Glutamatergic neuron (in vitro differentiated cells): Measurements from ENCODE around the gene PCDHGA6. TPM values are rescaled to one million over a fixed set of nuclear protein-coding genes. Genes with fewer than 3 reads are reported as not detected.
A peak's percentile ranks its signal among the peaks of the same experiment; 100 is the strongest.
"Not testable (repeated sequence)": the region's sequence is repeated elsewhere in the genome, so short reads cannot be mapped to it uniquely, and the experiment has no call there.

Source experiments
- DNase-seq: peaks from one replicate; pipeline ENCODE4 v3.0.0; 2022
- H3K27ac Mint-ChIP-seq: one replicate; pipeline ENCODE4 v1.8.0; 2020; ENCODE audit warnings: mild to moderate bottlenecking, mixed read lengths, inconsistent platforms; ENCODE audit not compliant: unreplicated experiment
- H3K27me3 Mint-ChIP-seq: one replicate; pipeline ENCODE4 v1.8.0; 2020; ENCODE audit warnings: mild to moderate bottlenecking, moderate library complexity, mixed read lengths, inconsistent platforms; ENCODE audit not compliant: unreplicated experiment
- H3K36me3 Mint-ChIP-seq: one replicate; pipeline ENCODE4 v1.8.0; 2020; ENCODE audit warnings: mild to moderate bottlenecking, mixed read lengths, inconsistent platforms; ENCODE audit not compliant: unreplicated experiment
- H3K4me1 Mint-ChIP-seq: one replicate; pipeline ENCODE4 v1.8.0; 2020; ENCODE audit warnings: mild to moderate bottlenecking, low read depth, mixed read lengths, inconsistent platforms; ENCODE audit not compliant: unreplicated experiment
- H3K4me3 Mint-ChIP-seq: one replicate; pipeline ENCODE4 v1.8.0; 2020; ENCODE audit warnings: mild to moderate bottlenecking, mixed read lengths, inconsistent platforms; ENCODE audit not compliant: unreplicated experiment
- H3K9me3 Mint-ChIP-seq: one replicate; pipeline ENCODE4 v1.8.0; 2020; ENCODE audit warnings: mild to moderate bottlenecking, moderate library complexity, mixed read lengths, inconsistent platforms; ENCODE audit not compliant: unreplicated experiment
- total RNA-seq: library from RNA; stranded (reverse); fragmentation: NEBNext Ultra II Directional; extraction: Animal tissue kit (Norgen Biotek cat#: 25700); gene quantifications from one replicate; pipeline ENCODE4 v1.2.1, GENCODE V29; 2021; ENCODE audit not compliant: unreplicated experiment
- TF ChIP-seq, protein P1 (sequence below): fragments of 200-600 bp; sonication (generic); IDR thresholded peaks from one replicate; pipeline ENCODE4 v1.5.0; 2021; ENCODE audit not compliant: partially characterized antibody, unreplicated experiment

The PCDHGA6 gene
- total RNA-seq, 1 donor from 2014 or later, result 6.3 TPM

DNA sequence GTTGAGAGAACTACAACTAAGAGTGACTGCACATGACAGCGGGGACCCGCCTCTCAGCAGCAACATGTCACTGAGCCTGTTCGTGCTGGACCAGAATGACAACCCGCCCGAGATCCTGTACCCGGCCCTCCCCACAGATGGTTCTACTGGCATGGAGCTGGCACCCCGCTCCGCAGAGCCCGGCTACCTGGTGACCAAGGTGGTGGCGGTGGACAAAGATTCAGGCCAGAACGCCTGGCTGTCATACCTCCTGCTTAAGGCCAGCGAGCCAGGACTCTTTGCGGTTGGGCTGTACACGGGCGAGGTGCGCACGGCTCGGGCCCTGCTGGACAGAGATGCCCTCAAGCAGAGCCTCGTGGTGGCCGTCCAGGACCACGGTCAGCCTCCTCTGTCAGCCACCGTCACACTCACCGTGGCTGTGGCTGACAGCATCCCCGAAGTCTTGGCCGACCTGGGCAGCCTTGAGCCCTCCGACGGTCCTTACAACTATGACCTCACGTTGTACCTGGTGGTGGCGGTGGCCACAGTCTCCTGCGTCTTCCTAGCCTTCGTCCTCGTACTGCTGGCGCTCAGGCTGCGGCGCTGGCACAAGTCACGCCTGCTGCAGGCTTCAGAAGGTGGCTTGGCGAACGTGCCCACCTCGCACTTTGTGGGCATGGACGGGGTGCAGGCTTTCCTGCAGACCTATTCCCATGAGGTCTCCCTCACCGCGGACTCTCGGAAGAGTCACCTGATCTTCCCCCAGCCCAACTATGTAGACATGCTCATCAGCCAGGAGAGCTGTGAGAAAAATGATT, 11.0 kb downstream of the PCDHGA6 start:
- H3K4me1 Mint-ChIP-seq, result peaks cover 1% of the 10 kb centered on the region
- peaks cover 2% of the 10 kb centered on the region for H3K27me3 Mint-ChIP-seq
- DNase-seq, result no peak
- peaks cover 65% of the 10 kb centered on the region for H3K36me3 Mint-ChIP-seq
- no peak overlapping the region for H3K4me3 Mint-ChIP-seq
- H3K9me3 Mint-ChIP-seq, result peaks cover 31% of the 10 kb centered on the region
- TF ChIP-seq, protein P1, sequence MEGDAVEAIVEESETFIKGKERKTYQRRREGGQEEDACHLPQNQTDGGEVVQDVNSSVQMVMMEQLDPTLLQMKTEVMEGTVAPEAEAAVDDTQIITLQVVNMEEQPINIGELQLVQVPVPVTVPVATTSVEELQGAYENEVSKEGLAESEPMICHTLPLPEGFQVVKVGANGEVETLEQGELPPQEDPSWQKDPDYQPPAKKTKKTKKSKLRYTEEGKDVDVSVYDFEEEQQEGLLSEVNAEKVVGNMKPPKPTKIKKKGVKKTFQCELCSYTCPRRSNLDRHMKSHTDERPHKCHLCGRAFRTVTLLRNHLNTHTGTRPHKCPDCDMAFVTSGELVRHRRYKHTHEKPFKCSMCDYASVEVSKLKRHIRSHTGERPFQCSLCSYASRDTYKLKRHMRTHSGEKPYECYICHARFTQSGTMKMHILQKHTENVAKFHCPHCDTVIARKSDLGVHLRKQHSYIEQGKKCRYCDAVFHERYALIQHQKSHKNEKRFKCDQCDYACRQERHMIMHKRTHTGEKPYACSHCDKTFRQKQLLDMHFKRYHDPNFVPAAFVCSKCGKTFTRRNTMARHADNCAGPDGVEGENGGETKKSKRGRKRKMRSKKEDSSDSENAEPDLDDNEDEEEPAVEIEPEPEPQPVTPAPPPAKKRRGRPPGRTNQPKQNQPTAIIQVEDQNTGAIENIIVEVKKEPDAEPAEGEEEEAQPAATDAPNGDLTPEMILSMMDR, result no peak
- no peak overlapping the region for H3K27ac Mint-ChIP-seq

DNA sequence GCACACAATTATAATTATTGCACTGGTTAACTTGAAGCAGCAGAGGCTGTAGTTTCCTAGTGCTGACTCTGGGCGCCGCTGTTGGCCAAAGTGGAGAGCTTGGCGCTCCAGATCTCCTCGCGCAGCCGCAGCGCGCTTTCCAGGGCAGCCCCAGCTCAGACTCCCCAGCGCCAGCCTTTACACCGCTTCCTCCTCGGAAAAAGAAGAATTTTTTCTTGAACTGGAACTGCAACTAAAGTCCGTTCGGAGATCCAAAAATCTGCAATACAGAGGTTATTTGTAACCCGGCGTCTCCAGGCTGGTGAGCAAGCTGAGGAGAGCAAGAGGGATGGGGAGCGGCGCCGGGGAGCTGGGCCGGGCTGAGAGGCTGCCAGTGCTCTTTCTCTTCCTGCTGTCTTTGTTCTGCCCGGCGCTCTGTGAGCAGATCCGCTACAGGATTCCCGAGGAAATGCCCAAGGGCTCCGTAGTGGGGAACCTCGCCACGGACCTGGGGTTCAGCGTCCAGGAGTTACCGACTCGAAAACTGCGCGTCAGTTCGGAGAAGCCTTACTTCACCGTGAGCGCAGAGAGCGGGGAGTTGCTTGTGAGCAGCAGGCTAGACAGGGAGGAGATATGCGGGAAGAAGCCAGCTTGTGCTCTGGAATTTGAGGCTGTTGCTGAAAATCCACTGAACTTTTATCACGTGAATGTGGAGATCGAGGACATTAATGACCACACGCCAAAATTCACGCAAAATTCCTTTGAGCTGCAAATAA, 14.0 kb downstream of the PCDHGA6 start, which contains the start of gene PCDHGB4:
TSS of gene PCDHGB4 (plus strand) at position 142 of the 755 bp plus-strand sequence. CDS start at position 329, 187 bp downstream.
- H3K9me3 Mint-ChIP-seq, result peaks cover 43% of the 10 kb centered on the region
- peak; percentile 75 for DNase-seq
- peak within 1 kb of the TSS; percentile 86 for H3K4me3 Mint-ChIP-seq
- not testable (repeated sequence) for H3K27me3 Mint-ChIP-seq, H3K4me1 Mint-ChIP-seq
- peaks cover 75% of the 10 kb centered on the region for H3K36me3 Mint-ChIP-seq
- TF ChIP-seq, protein P1, result peak; percentile 63
- peak within 1 kb of the TSS; percentile 84 for H3K27ac Mint-ChIP-seq

DNA sequence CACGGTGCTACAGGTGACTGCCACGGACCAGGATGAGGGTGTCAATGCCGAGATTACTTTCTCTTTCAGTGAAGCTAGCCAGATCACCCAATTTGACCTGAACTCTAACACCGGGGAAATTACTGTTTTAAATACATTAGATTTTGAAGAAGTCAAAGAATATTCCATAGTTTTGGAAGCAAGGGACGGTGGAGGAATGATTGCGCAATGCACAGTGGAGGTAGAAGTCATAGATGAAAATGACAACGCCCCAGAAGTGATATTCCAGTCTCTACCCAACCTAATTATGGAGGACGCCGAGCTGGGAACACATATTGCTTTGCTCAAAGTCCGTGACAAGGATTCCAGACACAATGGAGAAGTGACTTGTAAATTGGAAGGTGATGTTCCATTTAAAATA, 15.0 kb downstream of the PCDHGA6 start:
- Mint-ChIP-seq H3K27ac (no peak overlapping the region), H3K4me1 (peaks cover 3% of the 10 kb centered on the region), H3K27me3 (peaks cover 8% of the 10 kb centered on the region), H3K9me3 (peaks cover 43% of the 10 kb centered on the region), H3K36me3 (peaks cover 75% of the 10 kb centered on the region), H3K4me3 (peak overlapping the region; percentile 63)
- TF ChIP-seq, protein P1, result no peak
- no peak for DNase-seq

DNA sequence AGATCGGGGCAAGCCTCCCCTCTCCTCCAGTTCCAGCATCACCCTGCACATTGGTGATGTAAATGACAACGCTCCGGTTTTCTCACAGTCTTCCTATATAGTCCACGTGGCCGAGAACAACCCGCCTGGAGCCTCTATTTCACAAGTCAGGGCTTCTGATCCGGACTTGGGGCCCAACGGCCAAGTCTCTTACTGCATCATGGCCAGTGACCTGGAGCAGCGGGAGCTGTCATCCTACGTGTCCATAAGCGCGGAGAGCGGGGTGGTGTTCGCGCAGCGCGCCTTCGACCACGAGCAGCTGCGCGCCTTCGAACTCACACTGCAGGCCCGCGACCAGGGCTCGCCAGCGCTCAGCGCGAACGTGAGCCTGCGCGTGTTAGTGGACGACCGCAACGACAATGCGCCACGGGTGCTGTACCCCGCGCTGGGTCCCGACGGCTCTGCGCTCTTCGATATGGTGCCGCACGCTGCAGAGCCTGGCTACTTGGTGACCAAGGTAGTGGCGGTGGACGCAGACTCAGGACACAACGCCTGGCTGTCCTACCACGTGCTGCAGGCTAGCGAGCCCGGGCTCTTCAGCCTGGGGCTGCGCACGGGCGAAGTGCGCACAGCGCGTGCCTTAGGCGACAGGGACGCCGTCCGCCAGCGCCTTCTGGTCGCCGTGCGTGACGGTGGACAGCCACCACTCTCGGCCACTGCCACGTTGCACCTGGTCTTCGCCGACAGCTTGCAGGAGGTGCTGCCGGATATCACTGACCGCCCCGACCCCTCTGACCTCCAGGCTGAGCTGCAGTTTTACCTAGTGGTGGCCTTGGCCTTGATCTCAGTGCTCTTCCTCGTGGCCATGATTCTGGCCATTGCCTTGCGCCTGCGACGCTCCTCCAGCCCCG, 15.7 kb downstream of the PCDHGA6 start:
- peaks cover 3% of the 10 kb centered on the region for H3K4me1 Mint-ChIP-seq
- peaks cover 48% of the 10 kb centered on the region for H3K9me3 Mint-ChIP-seq
- TF ChIP-seq, protein P1, result no peak
- peaks cover 8% of the 10 kb centered on the region for H3K27me3 Mint-ChIP-seq
- no peak for DNase-seq
- H3K4me3 Mint-ChIP-seq, result peak overlapping the region; percentile 74
- H3K36me3 Mint-ChIP-seq, result peaks cover 74% of the 10 kb centered on the region
- peak overlapping the region; percentile 56 for H3K27ac Mint-ChIP-seq
